CD4-positive, alpha-beta T cell treated with Interleukin-2 at 100 ng/mL for 4 hours (primary cell): ENCODE results near the gene ZDHHC22.

Source experiments
- DNase-seq: peaks from one replicate; pipeline ENCODE4 v3.0.0-alpha.2; 2020; ENCODE audit warnings: low spot score

Gene ZDHHC22

DNA sequence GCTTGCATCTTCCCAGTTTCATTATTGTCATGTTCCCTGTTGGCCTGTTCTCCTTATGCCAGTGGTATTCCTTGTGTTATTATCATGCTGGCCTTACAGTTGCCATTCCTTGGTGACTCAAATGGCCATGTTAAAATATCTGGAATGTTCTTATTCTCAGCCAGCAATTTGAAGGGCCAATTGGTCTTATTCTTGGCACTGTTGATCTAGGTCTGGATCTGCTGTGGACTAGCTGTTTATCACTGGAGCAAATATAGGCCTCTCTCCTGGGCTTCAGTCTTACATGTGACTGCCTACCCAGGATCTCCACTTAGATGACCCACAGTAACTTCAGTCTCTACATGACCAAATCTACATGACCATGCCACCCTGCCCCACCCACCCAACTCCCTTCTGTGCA lies 38.1 kb downstream of the ZDHHC22 start:
- no peak for DNase-seq

DNA sequence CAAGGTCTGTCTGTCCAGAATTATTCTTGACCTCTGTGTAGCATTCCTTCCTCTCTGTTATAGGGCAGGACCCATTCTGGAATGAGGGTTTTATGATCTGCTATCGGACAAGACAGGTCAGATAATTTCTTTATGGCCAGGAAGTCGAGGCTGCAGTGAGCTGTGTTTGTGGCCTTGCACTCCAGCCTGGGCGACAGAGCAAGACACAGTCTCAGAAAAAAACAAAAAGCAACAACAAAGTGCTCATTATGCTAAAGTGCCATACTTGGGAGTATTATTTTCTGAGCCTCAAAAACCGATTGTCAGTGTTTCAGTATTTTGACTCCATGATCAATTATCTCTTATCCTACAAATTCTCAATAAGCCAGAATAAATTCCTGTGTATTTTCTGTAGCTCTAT lies 39.4 kb downstream of the ZDHHC22 start:
- no peak for DNase-seq

DNA sequence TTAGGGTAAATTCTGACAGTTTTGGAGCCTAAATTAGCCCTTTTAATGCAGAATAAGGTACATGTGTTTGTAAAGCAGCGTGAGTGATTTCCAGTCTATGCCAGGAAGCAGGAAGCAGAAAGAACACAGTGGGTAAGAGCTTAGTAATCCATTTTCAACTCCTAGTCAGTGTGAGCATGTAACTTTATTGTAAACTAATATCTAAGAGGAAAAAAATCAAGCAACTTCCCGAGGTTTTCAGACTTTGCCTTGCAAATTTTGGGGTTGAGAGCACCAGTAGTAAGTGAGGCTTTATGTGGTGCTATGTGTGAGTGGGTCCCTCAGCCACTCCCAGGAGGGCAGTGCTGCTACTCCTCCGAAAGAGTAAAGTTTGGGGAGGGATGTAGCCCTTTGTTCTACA lies 40.6 kb downstream of the ZDHHC22 start:
- DNase-seq: no peak

DNA sequence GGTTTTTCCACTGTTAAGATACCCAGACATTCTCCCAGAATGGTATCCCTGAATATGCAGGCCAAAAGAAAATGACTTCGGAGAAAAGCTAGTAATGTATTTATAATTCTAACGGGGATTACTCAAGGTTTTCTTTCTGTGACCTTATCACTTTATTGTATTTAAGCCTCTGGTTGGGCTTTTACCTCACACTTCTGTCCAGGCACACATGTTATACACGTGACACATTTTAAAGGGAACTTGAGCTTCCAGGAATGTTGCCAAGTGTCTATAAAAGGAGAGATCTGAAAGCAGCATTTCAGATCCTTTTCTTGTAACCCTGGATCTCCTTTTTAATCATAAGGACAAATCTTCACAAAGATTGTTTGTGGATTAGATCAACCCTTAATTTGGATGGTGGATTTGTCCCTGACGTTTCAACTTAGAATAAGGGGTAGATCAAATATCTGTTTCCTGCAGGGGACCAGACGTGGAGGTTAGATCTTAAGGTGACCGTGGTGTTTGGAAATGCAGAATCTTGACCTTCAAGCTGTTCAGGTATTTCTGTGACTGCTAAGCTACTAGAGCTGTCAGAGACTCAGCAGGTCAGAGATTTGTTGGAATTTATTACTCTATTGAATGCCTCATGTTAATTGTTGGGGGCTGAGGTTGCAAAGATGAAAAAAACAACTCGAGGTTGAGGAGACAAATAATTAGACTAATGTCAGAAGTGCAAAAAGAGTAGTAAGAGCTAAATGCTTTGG lies 42.0 kb downstream of the ZDHHC22 start:
- no peak for DNase-seq

DNA sequence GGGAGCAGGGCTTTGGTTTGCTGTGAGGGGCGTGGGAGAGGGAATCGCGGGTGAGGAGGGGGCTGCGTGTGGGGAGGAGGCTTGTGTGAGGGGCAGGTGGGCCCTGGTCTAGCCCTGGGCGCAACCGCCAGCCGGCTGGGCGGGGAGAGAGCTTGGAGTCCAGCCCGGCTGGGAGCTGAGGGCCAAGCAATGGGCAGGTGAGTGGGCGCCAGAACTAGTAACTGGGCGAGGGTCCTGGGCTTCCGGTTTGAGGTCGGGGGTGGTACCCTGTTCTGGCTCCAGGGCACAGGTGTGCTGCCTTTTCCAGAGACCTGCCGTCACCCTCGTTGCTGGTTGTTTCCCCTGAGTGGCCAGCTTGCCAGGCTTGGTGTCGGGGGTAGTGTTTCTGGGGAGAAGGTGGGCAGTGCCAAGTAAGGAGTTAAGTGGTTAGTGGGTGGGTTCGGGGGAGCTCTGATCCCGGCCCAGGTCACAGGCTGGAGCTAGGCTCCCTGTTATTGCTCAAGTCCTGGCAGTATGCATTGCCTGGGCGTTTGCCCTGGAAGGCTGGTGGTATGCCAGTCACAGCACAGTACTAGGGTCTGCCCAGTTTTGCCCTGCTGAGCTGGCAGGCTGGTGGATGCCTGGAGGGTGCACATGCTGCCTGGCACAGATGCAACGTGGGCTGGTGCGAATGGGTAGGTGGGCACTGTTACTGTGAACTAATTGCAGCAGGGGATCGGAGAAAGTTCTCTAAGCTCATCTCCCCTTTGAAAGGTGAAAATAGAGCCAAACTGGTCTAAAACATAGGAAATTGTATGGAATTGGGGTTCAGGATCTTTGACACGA lies 42.9 kb downstream of the ZDHHC22 start:
- no peak for DNase-seq

DNA sequence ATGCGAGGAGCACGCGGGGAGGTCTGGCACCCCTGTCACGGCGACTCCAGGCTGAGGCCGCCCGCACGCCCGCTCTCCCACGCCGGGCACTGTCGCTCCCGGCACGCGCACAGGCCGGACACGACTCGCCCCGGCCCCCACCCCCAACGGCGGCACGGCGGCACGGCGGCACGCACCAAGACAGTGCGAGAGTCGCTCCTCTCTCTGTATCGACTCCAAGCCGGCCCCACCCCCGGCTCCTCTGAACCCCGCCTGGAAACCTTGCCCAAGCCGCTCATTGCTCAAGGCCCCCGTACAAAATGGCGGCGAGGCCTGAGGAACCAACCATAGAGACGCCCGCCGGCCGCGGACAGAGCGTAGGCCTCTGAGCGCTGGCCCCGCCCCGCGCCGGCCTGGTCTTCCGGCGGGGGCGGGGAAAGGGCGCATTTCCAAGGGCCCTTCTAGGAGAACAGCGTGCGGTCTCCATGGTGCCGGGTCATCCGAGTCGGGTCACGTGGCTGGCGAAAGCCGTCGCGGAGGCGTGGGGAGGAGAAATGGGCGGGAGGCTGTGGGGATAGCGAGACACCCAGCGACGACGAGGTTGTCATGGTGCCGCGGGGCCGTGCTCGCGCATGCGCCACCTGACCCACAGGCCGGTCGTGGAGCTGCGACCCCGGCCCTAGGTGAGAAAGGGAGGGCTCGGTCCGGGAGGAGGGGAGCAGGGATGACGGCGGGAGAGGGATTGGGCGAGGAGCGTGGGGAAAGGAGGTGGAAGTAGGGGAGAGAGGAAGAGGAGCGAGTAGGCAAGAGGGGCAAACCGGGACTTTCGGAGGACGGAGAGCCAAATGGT lies 43.7 kb downstream of the ZDHHC22 start, which contains the start of gene CIPC:
Gene CIPC (plus strand): TSS at position 559 of the 829 bp plus-strand sequence. CDS start 7,451 bp downstream, outside the sequence.
- peak; percentile 99 for DNase-seq

DNA sequence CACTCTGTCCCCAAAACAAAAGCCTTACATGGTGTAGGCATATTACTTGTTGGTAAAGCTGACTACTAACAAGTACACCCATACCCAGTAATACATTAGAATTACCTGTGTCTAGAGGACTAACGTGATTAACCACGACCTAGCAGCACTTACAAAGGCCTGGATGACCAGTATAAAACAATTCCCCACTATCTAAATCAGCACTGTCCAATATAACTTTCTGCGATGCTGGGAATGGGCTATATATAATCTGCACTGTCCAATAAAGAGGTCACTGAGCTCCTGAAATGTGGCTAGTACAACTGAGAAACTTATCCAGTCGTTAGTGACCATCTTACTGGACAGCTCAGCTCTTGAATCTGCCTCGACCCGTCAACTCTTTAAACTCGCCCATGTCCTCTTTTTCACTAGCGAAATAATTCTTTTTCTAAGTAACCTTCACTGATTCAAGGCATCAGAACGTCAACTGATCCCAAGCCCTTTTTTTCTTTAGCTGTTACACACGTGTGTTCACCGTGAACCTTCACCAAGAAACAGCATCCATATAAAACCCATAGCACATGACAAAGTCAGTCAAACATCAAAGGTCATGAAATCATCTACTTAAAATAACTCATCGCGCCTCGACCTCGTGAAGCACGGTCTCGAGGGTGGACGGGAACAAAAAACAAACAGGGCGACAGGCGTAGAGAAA lies 44.4 kb downstream of the ZDHHC22 start:
- DNase-seq: no peak

DNA sequence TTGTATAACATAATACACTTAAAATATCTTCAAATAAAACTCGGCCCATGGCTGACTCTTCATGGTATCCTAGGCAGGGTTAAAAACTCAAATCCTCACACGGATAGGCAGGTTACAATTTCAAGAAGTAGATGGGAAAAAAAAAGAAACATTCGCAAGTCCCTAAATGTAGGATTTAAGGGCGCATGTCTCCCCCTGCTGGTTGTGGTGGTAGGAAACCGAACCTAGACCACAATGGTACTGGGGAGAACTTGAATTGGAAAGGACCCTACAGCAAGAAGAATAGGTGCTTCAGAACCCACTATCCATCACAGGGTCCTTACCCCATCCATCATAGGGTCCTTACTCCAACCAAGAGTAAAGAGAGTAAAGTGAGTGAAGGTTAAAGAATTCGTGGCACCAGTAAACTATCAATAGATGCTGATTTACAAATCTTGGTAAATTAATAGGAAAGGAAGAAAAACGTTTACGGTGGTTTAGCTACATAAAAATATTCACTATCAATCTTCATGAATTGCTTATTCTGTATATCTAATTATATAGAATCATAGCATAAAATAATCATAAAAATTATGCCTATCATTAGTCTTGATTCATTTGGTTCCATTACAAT lies 46.8 kb downstream of the ZDHHC22 start:
- peak; percentile 81 for DNase-seq

DNA sequence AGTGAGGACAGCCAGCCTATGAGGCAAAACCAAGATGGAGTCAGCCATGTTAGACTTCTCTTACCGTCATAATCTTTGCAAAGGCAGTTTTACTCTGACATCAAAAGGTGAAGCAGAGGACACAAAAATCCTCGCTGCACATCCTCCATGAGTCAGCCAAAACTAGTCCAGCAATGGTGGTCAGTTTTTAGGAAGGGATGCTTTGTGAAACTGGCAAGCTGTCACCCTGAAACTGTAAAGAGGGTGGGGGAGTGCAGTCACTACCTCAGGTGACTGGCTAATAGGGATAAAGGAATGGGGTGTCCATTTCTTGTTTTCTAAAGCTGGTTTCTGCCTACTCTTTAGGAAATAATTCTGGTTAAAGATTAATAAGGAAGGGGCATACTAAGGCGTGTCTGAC lies 48.9 kb downstream of the ZDHHC22 start:
- DNase-seq: no peak

DNA sequence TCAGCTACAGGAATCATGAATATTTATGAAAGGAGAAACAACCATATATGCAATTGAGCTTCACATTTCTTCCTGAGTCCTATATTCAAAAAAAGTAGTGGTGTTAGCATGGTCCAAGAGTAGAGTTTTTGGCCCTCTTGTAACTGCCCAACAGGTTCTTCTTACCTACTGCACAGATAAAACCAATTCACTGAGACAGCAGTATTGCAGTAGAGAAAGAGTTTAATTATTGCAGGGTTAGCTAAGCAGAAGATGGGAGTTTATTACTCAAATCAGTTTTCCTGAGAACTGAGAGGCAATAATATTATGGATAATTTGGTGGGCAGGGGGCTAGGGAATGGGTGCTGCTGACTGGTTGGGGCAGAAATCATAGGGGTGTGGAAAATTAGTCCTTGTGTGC lies 50.1 kb downstream of the ZDHHC22 start:
- no peak for DNase-seq

DNA sequence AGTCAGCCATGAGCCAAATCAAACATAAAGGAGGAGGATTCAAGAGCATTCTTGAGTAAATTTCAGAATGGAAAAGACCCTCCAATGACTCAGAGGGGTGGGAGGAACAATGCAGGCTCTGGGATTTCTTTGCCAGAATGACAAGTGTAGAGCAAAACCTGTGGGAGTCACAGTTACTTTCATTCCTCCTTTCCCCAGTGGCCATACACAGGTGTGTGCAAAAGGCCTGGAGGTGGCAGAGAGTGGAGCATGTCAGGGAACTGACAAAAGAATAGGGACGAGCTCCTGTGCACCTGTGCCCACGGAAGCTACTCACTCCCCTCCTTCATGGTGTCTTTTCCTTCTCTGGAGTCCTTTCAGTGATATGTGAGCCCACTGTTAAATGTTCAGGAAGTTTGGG lies 52.9 kb downstream of the ZDHHC22 start:
- DNase-seq: no peak

DNA sequence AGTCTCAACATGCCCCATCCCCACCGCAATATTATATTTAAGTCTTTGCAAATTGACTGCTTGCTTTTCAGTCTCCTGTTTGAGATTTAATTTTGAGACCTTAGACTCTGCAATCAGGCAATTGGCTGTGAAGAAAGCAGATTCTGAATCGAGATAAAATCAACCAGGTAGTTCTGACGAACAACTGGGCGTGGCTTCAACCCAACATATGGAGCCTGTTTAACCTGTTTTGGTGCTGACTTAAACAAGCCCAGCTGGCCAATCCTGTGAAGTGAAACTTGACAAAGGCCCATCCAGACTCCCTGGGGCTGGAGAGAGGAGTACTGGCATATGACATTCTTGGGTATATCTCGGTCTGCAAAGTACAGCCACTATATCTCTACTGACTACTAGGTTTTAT lies 53.4 kb downstream of the ZDHHC22 start:
- no peak for DNase-seq

DNA sequence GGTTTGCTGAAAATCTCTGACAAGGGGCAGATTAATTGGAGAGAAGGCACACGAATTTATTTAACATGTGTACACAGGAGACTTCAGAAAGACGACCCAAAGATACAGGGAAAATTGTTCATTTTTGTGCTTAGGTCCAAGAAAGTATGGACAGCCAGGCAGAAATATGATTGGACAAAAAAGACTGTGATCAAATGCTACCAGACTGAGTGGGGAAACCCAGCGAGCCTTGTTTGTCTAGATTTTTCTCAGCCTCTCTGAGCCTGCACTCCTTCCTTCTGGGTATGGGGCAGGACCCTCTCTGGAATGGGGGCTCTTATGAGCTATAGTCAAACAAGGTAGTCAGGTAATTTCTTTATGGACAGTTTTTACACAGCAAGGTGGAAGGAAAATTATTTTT lies 54.0 kb downstream of the ZDHHC22 start:
- no peak for DNase-seq

DNA sequence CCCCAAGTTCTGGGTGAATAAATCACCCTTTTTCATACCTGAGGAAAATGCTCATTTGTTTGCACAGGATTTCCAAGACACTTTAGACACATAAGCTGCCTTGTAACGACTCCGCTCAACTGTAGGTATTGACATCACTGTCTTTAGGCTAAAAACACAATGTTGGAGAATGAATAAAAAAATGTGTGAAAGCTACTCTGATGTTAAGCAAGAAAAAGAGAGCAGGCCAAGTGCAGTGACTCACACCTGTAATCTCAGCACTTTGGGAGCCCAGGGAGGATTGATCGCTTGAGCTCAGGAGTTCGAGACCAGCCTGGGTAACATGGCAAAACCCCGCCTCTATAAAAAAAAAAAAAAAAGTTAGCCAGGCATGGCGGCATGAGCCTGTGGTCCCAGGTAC lies 54.6 kb downstream of the ZDHHC22 start:
- DNase-seq: no peak

DNA sequence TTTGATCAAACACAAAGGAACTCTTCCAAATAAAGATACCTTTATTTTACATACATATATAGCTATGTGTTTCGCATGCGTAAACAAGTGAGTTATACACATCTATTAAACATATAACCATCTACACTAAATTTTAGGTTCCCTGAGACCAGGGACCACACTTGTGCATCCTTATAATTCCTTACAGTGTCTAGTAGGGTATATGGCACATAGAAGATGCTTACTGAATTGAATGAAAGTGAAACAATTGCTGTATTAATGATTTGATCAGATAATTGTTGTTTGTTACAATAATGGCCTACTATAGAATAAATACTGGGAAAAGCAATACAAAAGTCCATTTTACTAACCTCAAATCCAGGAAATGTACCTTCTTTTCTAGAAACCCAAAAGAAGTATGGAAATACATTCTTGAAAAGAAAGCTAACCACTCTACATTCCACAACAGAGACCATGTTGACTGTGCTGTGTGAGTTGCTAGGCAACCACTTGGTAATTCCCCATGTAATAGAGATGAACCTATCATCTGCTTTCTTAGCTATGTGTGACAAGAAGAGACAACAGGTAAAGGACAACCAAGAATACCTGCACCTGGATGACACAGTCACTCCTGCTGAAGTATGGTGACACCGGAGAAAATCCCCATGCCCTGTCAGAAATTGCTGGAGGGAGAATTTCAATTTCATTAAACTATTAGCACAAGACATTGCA lies 55.4 kb downstream of the ZDHHC22 start:
- peak; percentile 25 for DNase-seq

DNA sequence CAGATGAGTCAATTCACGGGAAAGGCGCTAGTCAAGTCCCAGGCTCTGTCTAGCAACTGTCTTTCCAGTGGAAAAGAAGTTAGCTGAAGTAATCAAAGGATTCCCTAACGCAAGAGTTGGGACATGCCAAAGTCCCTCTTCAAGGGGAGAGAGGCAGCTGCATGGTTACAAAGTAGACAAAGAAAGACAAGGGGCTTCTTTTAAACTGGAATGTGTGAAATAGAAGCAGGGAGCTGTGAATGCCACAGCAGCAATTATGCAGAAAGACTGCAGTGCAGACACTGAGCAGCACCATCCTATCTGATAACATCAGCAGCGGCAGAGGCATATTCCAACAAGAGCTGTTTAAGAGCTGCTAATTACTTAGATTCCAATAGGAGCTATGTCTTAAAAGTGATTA lies 56.1 kb downstream of the ZDHHC22 start:
- DNase-seq: no peak

DNA sequence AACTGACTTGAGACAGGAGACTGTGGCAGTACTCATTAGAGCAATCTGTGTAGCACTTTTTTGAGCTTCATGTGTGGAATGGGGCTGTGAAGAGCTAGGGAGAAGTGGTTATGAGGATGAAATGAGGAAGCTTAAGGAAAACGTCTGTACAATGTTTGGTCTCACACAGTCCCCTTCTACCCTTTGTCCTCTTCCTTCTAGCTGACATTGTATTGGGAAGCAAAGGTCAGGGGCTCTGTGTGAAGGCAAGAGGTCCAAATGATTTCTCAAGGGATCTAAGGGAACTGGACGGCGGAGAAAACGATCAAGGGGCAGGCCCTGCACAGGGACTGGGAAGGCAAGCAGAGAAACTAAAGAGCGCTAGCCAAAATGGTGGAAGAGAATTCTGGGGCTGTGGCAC lies 56.6 kb downstream of the ZDHHC22 start:
- no peak for DNase-seq

DNA sequence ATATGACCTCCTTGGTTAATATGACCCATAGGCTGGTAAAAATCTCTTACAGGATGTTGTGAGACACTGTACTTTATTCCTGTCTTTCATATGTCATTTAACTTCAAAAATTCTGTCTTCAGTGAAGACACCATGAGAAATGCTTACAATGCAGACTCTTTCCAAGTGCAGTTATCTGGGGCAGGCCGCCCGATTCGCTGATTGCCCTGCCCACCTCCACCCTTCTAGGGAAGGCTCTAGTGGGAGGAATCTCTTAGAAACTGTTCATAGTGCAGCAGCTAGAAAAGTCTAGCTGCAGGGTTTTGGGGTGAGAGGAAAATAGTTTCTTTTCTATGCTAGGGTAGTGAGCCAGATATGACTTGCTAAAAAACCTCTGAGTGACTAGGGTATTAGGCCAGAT lies 58.5 kb downstream of the ZDHHC22 start:
- DNase-seq: no peak

DNA sequence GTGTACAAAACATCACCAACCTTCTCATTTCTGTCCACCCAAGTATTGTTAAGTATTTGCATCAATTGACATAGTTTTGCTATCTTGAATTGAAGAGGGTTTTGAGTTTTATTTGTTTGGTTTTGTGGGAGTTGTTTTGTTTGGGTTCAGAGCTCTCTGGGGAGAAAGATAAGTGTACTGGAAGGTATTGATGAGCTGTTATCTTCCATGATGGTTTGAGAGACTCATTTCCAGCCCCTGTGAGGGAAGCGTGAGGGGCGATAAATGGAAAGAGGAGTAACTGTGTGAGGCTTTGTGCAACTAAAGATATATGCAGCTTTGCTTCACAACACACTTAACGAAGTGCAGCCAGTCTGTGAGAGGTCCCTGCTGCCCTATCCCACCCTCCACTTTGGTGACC lies 59.2 kb downstream of the ZDHHC22 start:
- no peak for DNase-seq
